Vagina (tissue), 2 donors: ENCODE results near the gene IFT43. TPM values are rescaled to one million over a fixed set of nuclear protein-coding genes. Genes with fewer than 3 reads are reported as not detected.

ENCODE experiments used
- DNase-seq, 2 donors: peaks; one replicate each; pipeline ENCODE4 v3.0.0-alpha.2; 2017; ENCODE audit errors: extremely low spot score in 2 of 2
- H3K27ac ChIP-seq: fragments of 200-600 bp; sonication (generic); one replicate; pipeline ENCODE4 v1.5.1; 2019
- H3K27me3 ChIP-seq: fragments of 200-600 bp; sonication (generic); one replicate; pipeline ENCODE4 v1.5.1; 2019
- H3K36me3 ChIP-seq, 2 donors: fragments of 200-600 bp; sonication (generic); one replicate each; pipeline ENCODE4 v1.5.1; 2017 to 2019
- H3K4me1 ChIP-seq: fragments of 200-600 bp; sonication (generic); one replicate; pipeline ENCODE4 v1.5.1; 2019
- H3K4me3 ChIP-seq, 2 donors: fragments of 200-600 bp; sonication (generic); 1 replicate in 1 of 2; 2 replicates in 1 of 2; pipeline ENCODE4 v1.5.1; 2016 to 2019
- H3K9me3 ChIP-seq: fragments of 200-600 bp; sonication (generic); one replicate; pipeline ENCODE4 v1.5.1; 2019
- CTCF ChIP-seq, 3 experiments: fragments of 450-650 bp in 2 of 3; fragments of 200-600 bp in 1 of 3; sonication (generic) in 1 of 3; IDR thresholded peaks; one replicate each; pipeline ENCODE4 v1.5.1; 2017 to 2019; ENCODE audit warnings: antibody characterized with exemption in 3 of 3, mild to moderate bottlenecking in 2 of 3, moderate library complexity in 2 of 3
- POLR2A ChIP-seq, 2 donors: fragments of 450-650 bp; IDR thresholded peaks; one replicate each; pipeline ENCODE4 v1.6.1; 2017; ENCODE audit warnings: antibody characterized with exemption in 2 of 2, mild to moderate bottlenecking in 2 of 2, moderate library complexity in 2 of 2
- POLR2AphosphoS5 ChIP-seq, 2 donors: sonication (generic); formaldehyde crosslinking; IDR thresholded peaks; one replicate each; pipeline ENCODE4 v1.9.0; 2017; ENCODE audit warnings: antibody characterized with exemption in 2 of 2, mild to moderate bottlenecking in 2 of 2, low read depth in 1 of 2; ENCODE audit not compliant: insufficient read depth in 1 of 2
- intact Hi-C: fragments of 100-400 bp; cut with DNase I; formaldehyde crosslinking; loops from one replicate; pipeline ENCODE4 v1.15.1; 2023
- total RNA-seq: library from RNA; depleted of rRNA; stranded (reverse); fragments of >200 nt; gene quantifications from one replicate; pipeline ENCODE4 v1.2.3, GENCODE V29; 2016

Gene IFT43
- total RNA-seq, 1 donor from 2014 or later = 47.4 TPM

DNA sequence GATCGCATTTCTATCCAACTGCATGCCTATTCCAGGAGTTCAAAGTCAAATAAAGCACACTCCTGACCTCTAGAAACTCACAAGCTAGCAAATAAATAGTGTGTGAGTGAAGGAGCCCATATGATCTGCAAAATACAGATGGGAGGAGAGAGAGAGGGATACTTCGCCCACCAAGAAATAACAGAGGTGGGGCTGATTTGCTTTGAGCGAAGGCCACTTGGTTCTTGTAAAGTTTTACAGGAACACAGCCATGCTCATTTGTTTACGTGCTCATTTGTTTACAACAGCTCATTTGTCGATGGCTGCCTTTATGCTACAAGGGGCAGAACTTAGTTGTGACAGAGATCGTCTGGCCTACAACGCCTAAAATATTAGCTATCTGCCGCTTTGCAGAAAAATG lies 102.8 kb downstream of the IFT43 start:
- Histone ChIP-seq H3K27ac (peak overlapping the region; percentile 51), H3K27me3 (no peaks in the 10 kb centered on the region), H3K4me3 (no peak overlapping the region), H3K9me3 (no peaks in the 10 kb centered on the region), H3K36me3 (peaks cover 0 to 1% of the 10 kb centered on the region in 2 donors), H3K4me1 (peaks cover 19% of the 10 kb centered on the region)
- TF ChIP-seq POLR2A (IDR thresholded peaks at IDR 0.05) (no peak), CTCF (IDR thresholded peaks at IDR 0.05) (no peak), POLR2AphosphoS5 (IDR thresholded peaks at IDR 0.05; ENCODE audit: insufficient read depth in 1 of 2, low read depth in 1 of 2) (no peak)
- DNase-seq = no peak
- intact Hi-C loops = no loop called here

DNA sequence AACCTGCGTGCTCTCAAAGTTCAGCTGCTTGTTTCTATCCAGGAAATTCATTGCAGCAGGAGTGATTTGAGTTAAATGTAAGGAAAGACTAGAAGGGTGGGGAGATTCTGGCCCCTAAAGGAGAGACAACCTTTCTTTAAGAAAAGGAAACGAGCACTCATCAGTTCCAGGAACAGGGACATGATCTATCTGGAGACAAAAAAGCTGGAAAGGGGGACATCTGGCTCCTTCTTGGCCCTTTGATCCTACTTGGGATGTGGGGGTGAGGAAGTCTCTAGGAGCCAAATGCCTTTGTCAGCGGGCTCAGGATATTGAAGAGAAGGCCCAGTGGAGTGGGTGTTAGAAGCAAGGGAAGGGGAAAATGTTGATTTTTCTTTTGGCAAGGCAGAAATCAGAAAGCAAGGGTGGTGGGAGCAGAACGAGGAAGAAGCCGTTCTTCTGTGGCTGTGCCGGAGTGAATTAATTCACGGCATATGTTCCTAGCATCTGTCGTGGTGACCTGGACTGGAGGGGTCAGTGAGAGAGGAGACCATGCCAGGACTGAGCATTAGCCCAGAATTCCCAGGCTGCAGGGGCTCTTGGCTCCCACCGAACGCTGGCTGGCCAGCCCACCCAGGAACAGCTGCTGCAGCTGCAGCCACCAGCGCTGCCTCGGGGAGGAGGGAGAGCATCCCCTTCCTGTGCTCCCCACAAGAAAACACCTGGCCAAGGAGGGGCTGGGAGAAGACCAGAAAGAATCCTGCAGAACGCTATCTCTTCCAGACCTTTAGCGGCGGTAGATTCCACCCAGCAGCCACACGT lies 103.4 kb downstream of the IFT43 start:
- Histone ChIP-seq H3K27ac (peak overlapping the region; percentile 51), H3K27me3 (no peaks in the 10 kb centered on the region), H3K36me3 (no peaks in the 10 kb centered on the region), H3K9me3 (no peaks in the 10 kb centered on the region), H3K4me1 (peaks cover 19% of the 10 kb centered on the region), H3K4me3 (no peak overlapping the region)
- no peak for TF ChIP-seq POLR2AphosphoS5 (IDR thresholded peaks at IDR 0.05; ENCODE audit: insufficient read depth in 1 of 2, low read depth in 1 of 2)
- no peak for TF ChIP-seq POLR2A (IDR thresholded peaks at IDR 0.05)
- TF ChIP-seq CTCF (IDR thresholded peaks at IDR 0.05) = no peak
- intact Hi-C loops = no loop called here
- no peak for DNase-seq

DNA sequence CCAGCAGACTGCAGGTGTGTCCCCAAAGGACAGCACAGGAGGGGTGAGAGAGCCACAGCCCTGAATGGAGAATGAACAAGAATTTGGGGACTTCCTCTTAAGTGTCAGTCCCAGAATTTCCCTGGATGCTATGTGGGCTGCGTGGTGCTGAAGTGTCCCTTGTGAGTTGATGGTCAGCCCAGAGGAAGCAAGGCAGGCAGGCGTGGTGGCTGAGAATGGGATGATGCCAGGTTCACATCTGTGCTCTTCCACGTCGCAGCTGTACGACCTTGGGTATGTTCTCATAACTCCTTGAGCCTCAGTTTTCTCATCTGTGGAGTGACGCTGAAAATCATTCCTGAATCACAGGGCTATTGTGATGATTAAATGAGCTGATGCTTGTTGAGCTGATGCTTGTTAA lies 104.0 kb downstream of the IFT43 start:
- intact Hi-C loops = no loop called here
- TF ChIP-seq POLR2AphosphoS5 (IDR thresholded peaks at IDR 0.05; ENCODE audit: insufficient read depth in 1 of 2, low read depth in 1 of 2) = no peak
- no peak for TF ChIP-seq CTCF (IDR thresholded peaks at IDR 0.05)
- no peak for TF ChIP-seq POLR2A (IDR thresholded peaks at IDR 0.05)
- peak overlapping the region; percentile 51 for H3K27ac ChIP-seq
- peaks cover 19% of the 10 kb centered on the region for H3K4me1 ChIP-seq
- no peak overlapping the region for H3K4me3 ChIP-seq
- no peaks in the 10 kb centered on the region for H3K36me3 ChIP-seq
- no peaks in the 10 kb centered on the region for H3K27me3 ChIP-seq
- no peak for DNase-seq
- H3K9me3 ChIP-seq = no peaks in the 10 kb centered on the region

DNA sequence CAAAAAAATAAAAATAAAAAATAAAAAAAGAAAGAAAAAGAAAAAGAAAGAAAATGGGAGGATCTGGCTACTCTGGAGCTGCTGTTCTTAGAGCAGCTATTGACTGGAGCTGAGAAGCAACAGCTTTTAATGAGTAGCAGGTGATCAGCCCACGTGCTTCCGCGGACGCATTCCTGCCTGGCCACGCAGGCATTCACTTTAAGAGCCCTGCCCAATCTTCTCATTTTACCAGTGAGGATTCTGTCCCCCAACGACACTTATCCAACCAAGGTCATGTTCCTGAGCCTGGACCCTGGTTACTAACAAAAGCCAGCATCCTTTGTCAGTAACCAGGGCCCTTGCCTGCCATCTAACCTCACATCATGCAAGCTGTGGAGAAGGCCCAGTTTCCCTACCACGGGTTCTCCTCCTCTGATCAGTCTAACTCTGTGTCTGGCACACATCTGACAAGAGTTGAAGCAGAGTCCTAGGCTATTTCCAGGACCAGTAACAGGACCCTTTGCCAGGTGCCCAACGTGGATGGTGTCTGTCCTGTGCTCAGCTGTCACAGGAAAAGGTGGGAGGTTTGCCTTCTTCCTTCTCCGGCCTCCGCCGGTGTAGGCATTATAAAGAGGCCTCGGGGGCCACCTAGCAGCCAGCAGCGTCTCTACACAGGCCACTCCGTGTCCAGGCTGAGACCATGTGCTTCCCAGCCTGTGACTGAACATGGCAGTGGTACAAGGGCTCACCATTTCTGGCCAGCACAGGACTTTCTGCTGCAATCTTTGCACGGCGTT lies 105.2 kb downstream of the IFT43 start:
- TF ChIP-seq POLR2AphosphoS5 (IDR thresholded peaks at IDR 0.05; ENCODE audit: insufficient read depth in 1 of 2, low read depth in 1 of 2) = no peak
- TF ChIP-seq CTCF (IDR thresholded peaks at IDR 0.05) = no peak
- no peak for TF ChIP-seq POLR2A (IDR thresholded peaks at IDR 0.05)
- intact Hi-C loops = no loop called here
- Histone ChIP-seq H3K4me1 (peaks cover 19% of the 10 kb centered on the region), H3K9me3 (no peaks in the 10 kb centered on the region), H3K27ac (no peak overlapping the region), H3K4me3 (no peak overlapping the region), H3K36me3 (no peaks in the 10 kb centered on the region), H3K27me3 (no peaks in the 10 kb centered on the region)
- no peak for DNase-seq

DNA sequence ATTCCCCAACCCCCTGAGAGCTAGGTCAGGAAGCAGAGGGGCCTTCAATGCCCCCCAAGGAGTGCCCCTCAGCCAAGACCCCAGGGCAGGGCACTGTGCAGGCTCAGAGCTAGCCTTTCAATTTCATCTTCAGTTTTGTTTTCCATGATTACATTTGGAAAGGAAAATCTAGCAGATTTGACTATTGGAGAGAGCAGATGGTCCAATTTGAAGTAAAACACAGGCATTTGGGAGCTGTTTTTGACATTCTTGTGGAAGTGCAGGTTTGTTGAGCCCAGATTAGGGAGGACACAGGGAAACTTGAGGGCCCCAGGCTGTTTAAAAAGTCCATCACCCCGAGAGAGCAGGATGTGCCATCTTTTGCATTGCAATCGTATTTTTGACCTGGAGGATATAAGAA lies 107.5 kb downstream of the IFT43 start:
- DNase-seq = no peak
- no peak for TF ChIP-seq CTCF (IDR thresholded peaks at IDR 0.05)
- no peak for TF ChIP-seq POLR2AphosphoS5 (IDR thresholded peaks at IDR 0.05; ENCODE audit: insufficient read depth in 1 of 2, low read depth in 1 of 2)
- TF ChIP-seq POLR2A (IDR thresholded peaks at IDR 0.05) = no peak
- Histone ChIP-seq H3K27me3 (no peaks in the 10 kb centered on the region), H3K27ac (no peak overlapping the region), H3K9me3 (no peaks in the 10 kb centered on the region), H3K4me3 (no peak overlapping the region), H3K4me1 (peaks cover 15% of the 10 kb centered on the region), H3K36me3 (no peaks in the 10 kb centered on the region)
- intact Hi-C loops = no loop called here
